Measurements from ENCODE around the gene SMURF1.

SMURF1 gene

DNA sequence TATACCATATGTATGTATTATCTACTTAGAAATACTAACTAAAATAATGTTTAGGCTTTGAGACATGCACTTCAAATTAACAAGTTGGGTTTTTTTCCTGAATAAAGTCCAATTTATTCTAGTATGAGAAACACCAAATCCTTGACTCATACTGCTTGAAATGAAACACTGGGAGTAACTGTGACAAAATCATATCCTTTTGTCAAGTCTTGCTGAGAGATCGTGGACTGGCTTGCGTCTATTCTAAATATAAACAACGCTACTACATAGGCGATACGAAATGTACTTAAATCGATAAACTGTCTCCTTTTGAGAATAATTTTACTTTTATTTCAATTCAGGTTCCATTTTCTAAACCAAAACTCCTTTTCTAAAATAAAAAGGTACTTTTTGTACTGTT, 16.3 kb downstream of the SMURF1 start:
- TF ChIP-seq, protein P1, sequence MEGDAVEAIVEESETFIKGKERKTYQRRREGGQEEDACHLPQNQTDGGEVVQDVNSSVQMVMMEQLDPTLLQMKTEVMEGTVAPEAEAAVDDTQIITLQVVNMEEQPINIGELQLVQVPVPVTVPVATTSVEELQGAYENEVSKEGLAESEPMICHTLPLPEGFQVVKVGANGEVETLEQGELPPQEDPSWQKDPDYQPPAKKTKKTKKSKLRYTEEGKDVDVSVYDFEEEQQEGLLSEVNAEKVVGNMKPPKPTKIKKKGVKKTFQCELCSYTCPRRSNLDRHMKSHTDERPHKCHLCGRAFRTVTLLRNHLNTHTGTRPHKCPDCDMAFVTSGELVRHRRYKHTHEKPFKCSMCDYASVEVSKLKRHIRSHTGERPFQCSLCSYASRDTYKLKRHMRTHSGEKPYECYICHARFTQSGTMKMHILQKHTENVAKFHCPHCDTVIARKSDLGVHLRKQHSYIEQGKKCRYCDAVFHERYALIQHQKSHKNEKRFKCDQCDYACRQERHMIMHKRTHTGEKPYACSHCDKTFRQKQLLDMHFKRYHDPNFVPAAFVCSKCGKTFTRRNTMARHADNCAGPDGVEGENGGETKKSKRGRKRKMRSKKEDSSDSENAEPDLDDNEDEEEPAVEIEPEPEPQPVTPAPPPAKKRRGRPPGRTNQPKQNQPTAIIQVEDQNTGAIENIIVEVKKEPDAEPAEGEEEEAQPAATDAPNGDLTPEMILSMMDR (IDR thresholded peaks at IDR 0.05; ENCODE audit: low read depth, low read length, missing control alignments) = no peak
- in situ Hi-C loops (cut with HindIII; ENCODE audit: low pct_ligation_motif_present, low sequenced_read_pairs) = no loop called here
- no peaks in the 10 kb centered on the region for H3K36me3 ChIP-seq (replicated peaks)
- H3K27me3 ChIP-seq (replicated peaks) = no peaks in the 10 kb centered on the region
- no peak overlapping the region for H3K4me3 ChIP-seq (ENCODE audit: low read depth, low read length)
- no peak for DNase-seq
- peak overlapping the region; percentile 74 for H3K27ac ChIP-seq

DNA sequence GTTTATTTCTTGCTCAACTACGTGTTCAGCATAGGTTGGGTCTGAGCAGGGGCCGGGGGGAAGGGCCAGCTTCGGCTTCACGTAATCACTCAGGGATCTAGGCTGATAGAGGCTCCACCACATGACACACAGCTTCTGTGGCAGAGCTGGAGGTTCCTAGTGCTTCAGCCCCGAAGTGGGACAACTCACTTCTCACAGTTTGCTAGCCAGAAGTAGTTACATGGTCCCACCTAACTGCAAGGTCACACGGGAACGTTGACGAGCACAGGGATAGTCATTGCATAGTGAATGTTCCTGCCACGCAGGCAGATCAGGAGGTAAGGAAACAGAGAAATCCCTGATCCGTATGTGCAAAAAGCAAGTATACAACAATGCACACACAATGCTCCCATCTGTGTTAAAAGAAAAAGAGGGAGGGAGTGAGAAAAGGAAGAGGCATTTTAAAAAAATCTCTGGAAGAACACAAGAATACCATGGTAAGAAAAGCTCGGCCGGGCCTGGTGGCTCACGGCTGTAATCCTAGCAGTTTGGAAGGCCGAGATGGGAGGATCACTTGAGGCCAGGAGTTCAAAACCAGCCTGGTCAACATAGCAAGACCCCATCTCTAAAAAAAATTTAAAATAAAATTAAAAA, 16.9 kb downstream of the SMURF1 start:
- H3K27ac ChIP-seq = peak overlapping the region; percentile 74

DNA sequence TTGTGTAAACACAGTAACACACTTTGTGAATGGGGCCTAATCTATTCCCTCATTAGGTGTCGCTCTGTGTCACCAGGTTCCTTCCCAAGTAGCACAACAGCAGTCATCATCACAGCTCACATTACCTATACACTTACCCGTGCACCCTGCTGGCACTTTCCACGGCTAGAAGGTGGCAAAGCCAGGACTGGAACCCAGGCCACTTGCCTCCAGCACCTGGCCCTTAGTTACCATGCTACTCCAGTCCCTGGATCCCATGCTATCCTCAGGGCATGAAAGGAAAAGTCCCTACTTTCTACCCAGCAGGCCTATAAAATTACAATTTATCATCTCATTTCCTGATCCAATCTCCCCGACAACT, 18.4 kb downstream of the SMURF1 start:
- in situ Hi-C loops (cut with HindIII; ENCODE audit: low pct_ligation_motif_present, low sequenced_read_pairs) = no loop called here
- H3K27ac ChIP-seq = peak overlapping the region; percentile 91

More for the DNA sequence above, 16.9 kb downstream of the SMURF1 start:
- no peaks in the 10 kb centered on the region for H3K27me3 ChIP-seq (replicated peaks)
- in situ Hi-C loops (cut with HindIII; ENCODE audit: low pct_ligation_motif_present, low sequenced_read_pairs) = no loop called here
- H3K36me3 ChIP-seq (replicated peaks) = no peaks in the 10 kb centered on the region
- DNase-seq = peak; percentile 78
- no peak overlapping the region for H3K4me3 ChIP-seq (ENCODE audit: low read depth, low read length)
- TF ChIP-seq, protein P1 (IDR thresholded peaks at IDR 0.05; ENCODE audit: low read depth, low read length, missing control alignments) = no peak

DNA sequence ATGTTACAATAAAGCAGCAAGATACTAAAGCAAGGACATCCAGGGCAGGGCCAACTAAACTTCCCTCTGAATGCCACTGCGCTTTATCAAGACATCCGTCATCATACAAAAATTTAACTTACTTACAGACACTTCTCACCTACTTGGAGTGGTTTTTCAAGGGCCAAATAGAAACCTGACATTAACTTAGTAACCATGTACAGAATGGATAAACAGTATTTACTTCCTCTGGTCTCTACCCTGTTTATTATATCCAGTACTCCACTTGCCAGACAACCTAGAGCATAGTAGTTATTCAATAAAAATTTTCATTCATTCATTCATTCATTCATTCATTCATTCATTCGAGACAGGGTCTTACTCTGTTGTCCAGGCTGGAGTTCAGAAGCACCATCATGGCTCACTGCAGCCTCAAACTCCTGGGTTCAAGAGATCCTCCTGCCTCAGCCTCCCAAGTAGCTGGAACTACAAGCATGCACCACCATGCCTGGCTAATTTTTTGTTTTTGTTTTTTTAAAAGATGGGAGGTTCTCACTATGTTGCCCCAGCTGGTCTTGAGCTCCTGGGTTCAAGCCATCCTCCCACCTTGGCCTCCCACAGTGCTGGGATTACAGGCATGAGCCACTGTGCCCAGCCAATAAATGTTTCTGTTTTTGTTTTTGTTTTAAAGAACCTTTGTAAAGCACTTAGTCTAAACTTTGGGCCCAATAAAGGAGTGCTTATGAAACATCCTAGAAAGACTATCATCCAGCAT, 19.0 kb downstream of the SMURF1 start:
- DNase-seq = peak; percentile 47
- TF ChIP-seq, protein P1 (IDR thresholded peaks at IDR 0.05; ENCODE audit: low read depth, low read length, missing control alignments) = no peak
- Histone ChIP-seq H3K27me3 (replicated peaks) (no peaks in the 10 kb centered on the region), H3K27ac (peak overlapping the region; percentile 91), H3K4me3 (ENCODE audit: low read depth, low read length) (no peak overlapping the region), H3K36me3 (replicated peaks) (peaks cover under 1% of the 10 kb centered on the region)
- in situ Hi-C loops (cut with HindIII; ENCODE audit: low pct_ligation_motif_present, low sequenced_read_pairs) = no loop called here

More for the DNA sequence above, 18.4 kb downstream of the SMURF1 start:
- Histone ChIP-seq H3K27me3 (replicated peaks) (no peaks in the 10 kb centered on the region), H3K36me3 (replicated peaks) (no peaks in the 10 kb centered on the region), H3K4me3 (ENCODE audit: low read depth, low read length) (no peak overlapping the region)
- TF ChIP-seq, protein P1 (IDR thresholded peaks at IDR 0.05; ENCODE audit: low read depth, low read length, missing control alignments) = no peak
- no peak for DNase-seq

DNA sequence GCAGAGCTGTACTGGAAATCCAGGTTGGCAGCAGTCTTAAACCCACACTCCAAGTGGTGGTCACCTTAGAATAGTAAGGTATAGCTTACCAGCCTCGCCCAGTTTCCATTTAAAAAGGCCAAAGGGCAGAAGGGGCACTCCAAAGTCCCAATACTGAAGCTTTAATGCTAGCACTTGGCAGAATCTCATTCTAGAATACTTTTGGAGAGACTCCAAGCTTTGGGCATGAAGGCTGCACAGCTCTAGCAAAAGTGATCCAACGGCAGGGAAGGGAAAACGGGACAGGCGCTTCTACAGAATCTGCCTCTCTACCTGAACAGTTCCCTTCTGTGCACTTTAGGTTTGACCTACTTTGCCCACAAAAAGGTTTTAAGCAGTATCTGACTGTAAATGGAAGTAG, 19.7 kb downstream of the SMURF1 start:
- Histone ChIP-seq H3K27me3 (replicated peaks) (no peaks in the 10 kb centered on the region), H3K36me3 (replicated peaks) (peaks cover 2% of the 10 kb centered on the region), H3K27ac (peak overlapping the region; percentile 91), H3K4me3 (ENCODE audit: low read depth, low read length) (no peak overlapping the region)
- DNase-seq = no peak
- in situ Hi-C loops (cut with HindIII; ENCODE audit: low pct_ligation_motif_present, low sequenced_read_pairs) = no loop called here
- TF ChIP-seq, protein P1 (IDR thresholded peaks at IDR 0.05; ENCODE audit: low read depth, low read length, missing control alignments) = no peak

All from brain microvascular endothelial cell (primary cell).